Cardiac muscle cell (in vitro differentiated cells and primary cell): ENCODE results near the gene PIK3R6. TPM values are rescaled to one million over a fixed set of nuclear protein-coding genes. Genes with fewer than 3 reads are reported as not detected.
A peak's percentile ranks its signal among the peaks of the same experiment; 100 is the strongest.

Experiments used
- DNase-seq, 2 donors: peaks; one replicate each; pipeline versions ENCODE4 v3.0.0 to v3.0.0-alpha.2; 2010 to 2017; ENCODE audit warnings: low read depth in 1 of 2, low spot score in 1 of 2
- H3K27ac ChIP-seq: fragments of 200-600 bp; sonication (generic); 2 replicates; pipeline ENCODE4 v1.5.1; 2016
- H3K27me3 ChIP-seq: fragments of 200-600 bp; sonication (generic); 2 replicates; pipeline ENCODE4 v1.6.0; 2016; ENCODE audit warnings: control low read depth
- H3K36me3 ChIP-seq: fragments of 200-600 bp; sonication (generic); 2 replicates; pipeline ENCODE4 v1.5.1; 2016; ENCODE audit warnings: control low read depth
- H3K4me1 ChIP-seq: fragments of 200-600 bp; sonication (generic); 2 replicates; pipeline ENCODE4 v1.8.1; 2017; ENCODE audit warnings: low read depth, mild to moderate bottlenecking, mixed run types
- H3K4me3 ChIP-seq: fragments of 200-600 bp; sonication (generic); 2 replicates; pipeline ENCODE4 v1.5.1; 2016; ENCODE audit warnings: mild to moderate bottlenecking
- H3K9me3 ChIP-seq: fragments of 200-600 bp; sonication (generic); 2 replicates; pipeline ENCODE4 v1.5.1; 2017; ENCODE audit warnings: low read depth, mild to moderate bottlenecking, control low read depth
- CTCF ChIP-seq: IDR thresholded peaks from 2 replicates; pipeline ENCODE4 v1.5.1; 2012; ENCODE audit warnings: low read depth, mild to moderate bottlenecking, low read length
- polyA plus RNA-seq: library from polyadenylated mRNA; unstranded; fragments of >200 nt; fragmentation: Nextera tagmentation; extraction: Ambion mirVana; gene quantifications from 2 replicates; pipeline ENCODE4 v1.2.1, GENCODE V29; 2016
- total RNA-seq: library from RNA; depleted of rRNA; stranded (reverse); fragments of >200 nt; gene quantifications from 2 replicates; pipeline ENCODE4 v1.2.3, GENCODE V29; 2016

PIK3R6 gene
- total and polyA plus RNA-seq, 2 experiments from 2014 or later: 0.48 TPM; not detected in 1

DNA sequence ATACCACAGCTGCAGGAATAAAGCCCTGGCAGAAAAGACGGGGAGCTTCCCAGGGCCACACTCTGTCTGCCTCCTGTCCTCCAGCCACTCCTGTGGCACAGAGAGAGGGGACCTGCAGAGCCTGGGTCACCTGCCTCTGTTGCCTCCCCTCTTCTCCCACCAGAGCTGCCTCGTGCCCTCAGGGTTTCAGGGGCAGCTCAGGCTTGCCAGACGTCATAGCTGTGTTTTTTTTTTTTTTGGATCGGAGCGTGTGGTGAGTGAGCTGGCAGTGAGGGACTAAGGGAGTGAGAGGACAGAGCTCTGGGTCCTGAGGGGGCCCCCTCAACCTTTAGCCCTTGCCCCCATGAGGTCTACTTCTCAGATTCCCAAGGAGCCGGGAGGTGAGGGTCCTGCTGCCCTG is 2.1 kb downstream of the PIK3R6 start:
- Histone ChIP-seq H3K27ac (no peak overlapping the region), H3K36me3 (no peaks in the 10 kb centered on the region), H3K9me3 (no peaks in the 10 kb centered on the region), H3K4me3 (no peak overlapping the region), H3K4me1 (peaks cover 3% of the 10 kb centered on the region), H3K27me3 (no peaks in the 10 kb centered on the region)
- no peak for TF ChIP-seq CTCF
- no peak for DNase-seq

DNA sequence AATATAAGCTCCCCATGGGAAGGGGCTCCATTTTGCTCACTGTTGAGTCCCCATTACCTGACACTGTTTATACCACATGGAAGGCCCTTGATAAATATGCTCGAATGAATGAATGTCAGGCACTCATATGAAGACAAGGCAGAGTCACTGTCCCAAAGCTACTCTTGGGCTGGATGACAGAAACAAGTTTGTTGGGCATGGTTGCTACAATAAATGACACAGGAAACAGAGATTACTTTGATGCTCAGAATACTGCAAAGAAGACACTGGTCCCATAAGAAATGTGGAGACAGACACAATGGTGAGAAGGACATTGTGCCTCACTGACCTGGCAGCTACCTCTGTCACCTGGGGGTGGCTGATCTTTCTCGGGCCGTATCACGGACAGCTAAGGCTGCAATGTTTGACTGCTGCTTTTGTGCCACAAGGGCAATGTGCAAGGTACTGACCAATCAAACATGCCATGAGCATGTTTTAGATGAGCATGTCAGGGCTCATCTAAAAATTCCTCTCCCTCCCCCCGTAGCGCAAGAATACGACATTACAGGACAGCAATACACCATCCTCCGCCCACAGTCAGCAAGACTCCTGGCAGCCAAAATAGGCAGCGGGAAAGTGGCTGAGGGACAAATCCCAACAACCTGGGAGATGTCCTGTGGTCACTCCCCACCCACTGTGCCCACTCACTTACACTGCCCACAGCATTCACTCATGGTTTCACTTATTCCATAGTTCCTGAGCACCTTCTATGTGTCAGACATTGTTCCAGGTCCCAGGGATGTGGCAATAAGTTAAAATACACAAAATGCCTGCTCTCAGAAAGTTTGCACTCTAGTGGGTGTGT is 5.0 kb downstream of the PIK3R6 start:
- Histone ChIP-seq H3K27ac (no peak overlapping the region), H3K27me3 (no peaks in the 10 kb centered on the region), H3K4me1 (peaks cover 3% of the 10 kb centered on the region), H3K9me3 (no peaks in the 10 kb centered on the region), H3K36me3 (no peaks in the 10 kb centered on the region), H3K4me3 (no peak overlapping the region)
- TF ChIP-seq CTCF: no peak
- DNase-seq: no peak

DNA sequence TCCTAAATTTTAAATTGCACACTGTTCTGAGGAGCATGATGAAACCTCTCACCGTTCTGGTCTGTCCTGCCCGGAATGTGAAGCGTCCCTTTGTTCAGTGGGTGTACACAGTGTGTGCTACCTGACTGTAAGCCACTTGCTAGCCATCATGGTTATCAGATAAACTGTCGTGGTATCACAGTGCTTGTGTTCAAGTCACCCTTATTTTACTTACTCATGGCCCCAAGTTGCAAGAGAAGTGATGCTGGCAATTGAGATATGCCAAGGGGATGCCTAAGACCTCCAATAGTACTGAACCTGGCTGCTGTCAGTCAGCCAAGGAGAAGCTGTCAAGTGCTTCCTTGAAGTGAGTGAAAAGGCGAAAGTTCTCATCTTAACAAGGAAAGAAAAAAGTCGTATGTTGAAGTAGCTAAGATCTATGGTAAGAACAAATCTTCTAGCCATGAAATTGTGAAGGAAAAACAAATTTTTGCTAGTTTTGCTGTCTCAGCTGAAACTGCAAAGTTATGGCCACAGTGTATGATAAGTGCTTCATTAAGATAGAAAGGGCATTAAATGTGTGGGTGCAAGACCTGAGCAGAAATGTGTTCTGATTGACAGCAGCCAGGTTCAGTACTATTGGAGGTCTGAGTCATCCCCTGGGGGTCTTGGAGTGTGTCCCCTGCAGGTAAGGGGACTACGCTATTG is 5.8 kb downstream of the PIK3R6 start:
- Histone ChIP-seq H3K27ac (no peak overlapping the region), H3K36me3 (no peaks in the 10 kb centered on the region), H3K9me3 (no peaks in the 10 kb centered on the region), H3K4me3 (no peak overlapping the region), H3K27me3 (no peaks in the 10 kb centered on the region), H3K4me1 (peaks cover 3% of the 10 kb centered on the region)
- no peak for TF ChIP-seq CTCF
- no peak for DNase-seq

DNA sequence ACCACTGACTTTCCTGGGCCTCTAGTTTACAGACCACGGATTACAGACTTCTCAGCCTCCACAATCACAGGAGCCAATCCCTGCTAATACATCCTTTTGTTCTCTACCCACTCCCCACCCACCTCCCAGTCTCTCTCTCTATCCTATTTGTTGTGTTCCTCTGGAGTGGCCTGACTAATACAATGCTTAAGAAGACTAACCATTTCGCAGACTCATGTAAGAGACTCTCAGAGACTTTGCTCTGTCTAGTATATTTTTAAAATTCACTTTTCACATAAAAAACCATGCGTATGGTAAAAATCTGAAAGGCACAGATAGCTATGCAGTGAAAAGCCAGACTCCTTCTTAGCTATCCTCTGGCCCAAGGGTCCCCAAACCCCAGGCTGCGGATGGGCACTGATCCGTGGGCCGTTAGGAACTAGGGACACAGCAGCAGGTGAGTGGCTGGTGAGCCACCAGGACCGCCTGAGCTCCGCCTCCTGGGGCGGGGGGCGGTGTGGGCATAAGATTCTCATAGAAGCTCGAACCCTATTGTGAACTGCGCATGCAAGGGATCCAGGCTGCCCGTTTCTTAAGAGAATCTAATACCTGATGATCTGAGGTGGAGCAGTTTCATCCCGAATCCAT is 7.6 kb downstream of the PIK3R6 start:
- H3K27me3 ChIP-seq: no peaks in the 10 kb centered on the region
- H3K4me1 ChIP-seq: peaks cover 3% of the 10 kb centered on the region
- no peak for DNase-seq
- H3K4me3 ChIP-seq: no peak overlapping the region
- H3K27ac ChIP-seq: no peak overlapping the region
- TF ChIP-seq CTCF: no peak
- H3K9me3 ChIP-seq: no peaks in the 10 kb centered on the region
- H3K36me3 ChIP-seq: no peaks in the 10 kb centered on the region

DNA sequence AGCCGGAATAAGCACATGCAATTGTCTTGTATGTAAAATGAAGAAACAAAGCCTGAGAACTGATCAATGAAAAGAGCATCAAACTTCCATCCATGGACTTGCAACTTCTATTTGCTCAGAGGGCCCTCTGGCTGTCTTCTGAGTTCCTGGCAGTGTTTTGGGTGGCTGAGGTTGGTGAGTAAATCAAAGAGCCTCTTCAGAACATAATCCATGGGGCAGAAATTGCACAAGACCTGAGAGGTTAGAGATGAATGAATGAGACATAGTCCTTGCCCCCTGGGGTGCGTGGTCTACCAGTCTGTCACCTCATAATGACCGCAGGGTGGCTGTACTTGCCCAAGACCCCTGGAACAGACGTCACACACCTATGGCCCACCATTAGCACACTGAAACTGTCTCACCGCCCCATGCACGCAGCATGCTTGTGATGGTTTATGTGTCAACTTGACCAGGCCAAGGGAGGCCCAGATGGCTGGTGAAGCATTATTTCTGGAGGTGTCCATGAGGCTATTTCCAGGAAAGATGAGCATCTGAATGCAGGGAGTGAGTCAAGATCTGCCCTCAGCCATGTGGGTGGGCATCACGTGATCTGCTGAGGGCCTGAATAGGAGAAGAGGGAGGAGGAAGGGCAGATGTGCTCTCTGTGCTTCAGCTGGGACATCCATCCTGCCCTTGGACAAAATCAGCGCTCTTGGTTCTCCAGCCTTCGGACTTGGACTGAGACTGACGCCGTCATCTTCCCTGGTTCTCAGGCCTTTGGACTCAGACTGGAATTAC is 8.3 kb downstream of the PIK3R6 start:
- H3K27ac ChIP-seq: no peak overlapping the region
- DNase-seq: peak in 1 of 2 donors; percentile 32
- no peak for TF ChIP-seq CTCF
- H3K27me3 ChIP-seq: no peaks in the 10 kb centered on the region
- no peaks in the 10 kb centered on the region for H3K36me3 ChIP-seq
- no peaks in the 10 kb centered on the region for H3K9me3 ChIP-seq
- H3K4me1 ChIP-seq: peaks cover 3% of the 10 kb centered on the region
- no peak overlapping the region for H3K4me3 ChIP-seq
